Measurements from ENCODE around the gene SLC36A3. TPM values are rescaled to one million over a fixed set of nuclear protein-coding genes. Genes with fewer than 3 reads are reported as not detected.
A peak's percentile ranks its signal among the peaks of the same experiment; 100 is the strongest.
"Not testable (repeated sequence)": the region's sequence is repeated elsewhere in the genome, so short reads cannot be mapped to it uniquely, and the experiment has no call there.

The SLC36A3 gene
- total RNA-seq, 1 donor: not detected

- no peak for DNase-seq (ENCODE audit: low read depth in 2 of 3, low spot score in 2 of 3)
These were observed 62.5 kb downstream of the SLC36A3 start for GRCh38 chr5:151240924-151241635.

- not testable (repeated sequence) for DNase-seq (ENCODE audit: low read depth in 2 of 3, low spot score in 2 of 3)
These were observed 63.2 kb downstream of the SLC36A3 start for GRCh38 chr5:151240268-151240835.

GRCh38 chr5:151239237-151239861 lies 64.2 kb downstream of the SLC36A3 start:
- peak in 1 of 3 donors; percentile 47 for DNase-seq (ENCODE audit: low read depth in 2 of 3, low spot score in 2 of 3)

GRCh38 chr5:151238303-151238741 lies 65.2 kb downstream of the SLC36A3 start:
- no peak for DNase-seq (ENCODE audit: low read depth in 2 of 3, low spot score in 2 of 3)

- DNase-seq (ENCODE audit: low read depth in 2 of 3, low spot score in 2 of 3): no peak
These were observed 65.9 kb downstream of the SLC36A3 start for GRCh38 chr5:151237685-151238084.

GRCh38 chr5:151236888-151237287 lies 66.7 kb downstream of the SLC36A3 start:
- no peak for DNase-seq (ENCODE audit: low read depth in 2 of 3, low spot score in 2 of 3)

GRCh38 chr5:151235239-151235571 lies 68.4 kb downstream of the SLC36A3 start:
- not testable (repeated sequence) for DNase-seq (ENCODE audit: low read depth in 2 of 3, low spot score in 2 of 3)

- DNase-seq (ENCODE audit: low read depth in 2 of 3, low spot score in 2 of 3): peak in 1 of 3 donors; percentile 69
These were observed 68.9 kb downstream of the SLC36A3 start for GRCh38 chr5:151234476-151235238.

- DNase-seq (ENCODE audit: low read depth in 2 of 3, low spot score in 2 of 3): no peak
These were observed 69.9 kb downstream of the SLC36A3 start for GRCh38 chr5:151233616-151234085.

GRCh38 chr5:151231359-151231758 lies 72.2 kb downstream of the SLC36A3 start:
- no peak for DNase-seq (ENCODE audit: low read depth in 2 of 3, low spot score in 2 of 3)

- DNase-seq (ENCODE audit: low read depth in 2 of 3, low spot score in 2 of 3): no peak
These were observed 73.4 kb downstream of the SLC36A3 start for GRCh38 chr5:151230048-151230680.

GRCh38 chr5:151228986-151229385 lies 74.6 kb downstream of the SLC36A3 start:
- no peak for DNase-seq (ENCODE audit: low read depth in 2 of 3, low spot score in 2 of 3)

GRCh38 chr5:151227918-151228447 lies 75.6 kb downstream of the SLC36A3 start:
- DNase-seq (ENCODE audit: low read depth in 2 of 3, low spot score in 2 of 3): no peak

Other genes with a start within 250 kb of the SLC36A3 start
- 123 TPM for gene TNIP1, start 222.7 kb downstream of the SLC36A3 start, total RNA-seq
- gene ANXA6, start 146.0 kb downstream of the SLC36A3 start, total RNA-seq: 319 TPM
- gene CCDC69, start 79.7 kb downstream of the SLC36A3 start, total RNA-seq: 33.7 TPM
- 23.4 TPM for gene GM2A, start 50.6 kb downstream of the SLC36A3 start, total RNA-seq
- under 0.01 TPM for gene SLC36A2, start 43.8 kb upstream of the SLC36A3 start, total RNA-seq
- 9.7 TPM for gene SLC36A1, start 143.8 kb upstream of the SLC36A3 start, total RNA-seq